ENCODE measurements around the gene CDH23.

The CDH23 gene

DNA sequence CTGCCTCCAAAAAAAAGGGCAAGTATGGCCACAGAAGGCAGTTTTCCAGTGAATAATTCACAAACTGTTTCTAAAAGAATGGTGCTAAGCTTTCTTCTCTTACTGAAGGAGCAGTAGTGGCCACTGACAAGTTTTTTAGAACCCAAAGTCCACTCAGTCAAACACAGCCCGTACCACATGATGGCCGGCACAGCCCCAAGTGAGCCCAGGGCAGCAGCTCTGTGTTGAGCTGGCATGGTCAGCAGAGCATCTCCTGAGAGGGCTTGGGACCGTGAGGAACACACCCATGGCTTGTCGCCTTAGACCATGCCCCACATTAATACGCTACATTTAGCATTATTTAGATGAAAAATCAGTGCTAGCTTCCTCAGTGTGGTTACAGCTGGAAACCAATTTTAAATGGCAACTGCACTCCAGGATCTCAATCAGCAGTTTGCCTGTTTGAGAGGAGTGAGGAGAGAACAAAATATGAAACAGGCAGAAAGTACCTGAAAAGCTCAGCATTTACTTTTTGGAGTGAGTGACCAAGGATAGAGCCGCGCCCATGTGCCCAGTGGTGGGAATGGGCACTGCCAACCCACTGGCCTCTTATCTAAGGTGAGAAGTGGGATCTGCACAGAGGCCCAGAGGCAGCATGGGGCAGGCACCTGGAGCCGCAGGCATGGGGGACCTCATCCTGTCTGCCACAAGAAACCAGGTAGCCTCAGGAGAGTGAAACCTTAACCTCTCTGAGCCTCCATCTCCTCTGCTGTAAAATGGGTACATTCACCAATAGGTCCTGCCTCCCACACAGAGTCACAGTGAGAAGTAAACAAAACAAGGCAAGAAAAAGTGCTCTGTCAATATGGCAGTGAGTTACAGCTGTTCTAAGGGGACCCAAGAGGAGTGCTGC, 437.0 kb downstream of the CDH23 start:
- DNase-seq (ENCODE audit: low read depth in 2 of 2) = no peak

DNA sequence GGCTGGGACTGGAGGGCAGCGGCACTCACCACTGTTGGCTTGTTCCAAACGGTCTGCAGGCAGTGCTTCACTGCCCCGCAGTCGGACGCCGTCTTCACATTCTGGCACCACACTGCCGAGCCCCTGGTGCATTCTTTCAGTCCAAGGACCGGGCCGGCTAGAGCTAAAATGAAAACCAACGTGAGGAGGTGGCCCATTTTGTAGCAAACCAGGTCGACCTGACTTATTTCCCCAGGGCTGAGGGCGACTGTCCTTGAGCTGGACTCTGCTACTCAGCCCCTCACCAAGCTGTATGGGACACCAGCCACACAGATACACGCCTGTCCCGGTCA, 437.6 kb downstream of the CDH23 start:
- DNase-seq (ENCODE audit: low read depth in 2 of 2) = no peak

DNA sequence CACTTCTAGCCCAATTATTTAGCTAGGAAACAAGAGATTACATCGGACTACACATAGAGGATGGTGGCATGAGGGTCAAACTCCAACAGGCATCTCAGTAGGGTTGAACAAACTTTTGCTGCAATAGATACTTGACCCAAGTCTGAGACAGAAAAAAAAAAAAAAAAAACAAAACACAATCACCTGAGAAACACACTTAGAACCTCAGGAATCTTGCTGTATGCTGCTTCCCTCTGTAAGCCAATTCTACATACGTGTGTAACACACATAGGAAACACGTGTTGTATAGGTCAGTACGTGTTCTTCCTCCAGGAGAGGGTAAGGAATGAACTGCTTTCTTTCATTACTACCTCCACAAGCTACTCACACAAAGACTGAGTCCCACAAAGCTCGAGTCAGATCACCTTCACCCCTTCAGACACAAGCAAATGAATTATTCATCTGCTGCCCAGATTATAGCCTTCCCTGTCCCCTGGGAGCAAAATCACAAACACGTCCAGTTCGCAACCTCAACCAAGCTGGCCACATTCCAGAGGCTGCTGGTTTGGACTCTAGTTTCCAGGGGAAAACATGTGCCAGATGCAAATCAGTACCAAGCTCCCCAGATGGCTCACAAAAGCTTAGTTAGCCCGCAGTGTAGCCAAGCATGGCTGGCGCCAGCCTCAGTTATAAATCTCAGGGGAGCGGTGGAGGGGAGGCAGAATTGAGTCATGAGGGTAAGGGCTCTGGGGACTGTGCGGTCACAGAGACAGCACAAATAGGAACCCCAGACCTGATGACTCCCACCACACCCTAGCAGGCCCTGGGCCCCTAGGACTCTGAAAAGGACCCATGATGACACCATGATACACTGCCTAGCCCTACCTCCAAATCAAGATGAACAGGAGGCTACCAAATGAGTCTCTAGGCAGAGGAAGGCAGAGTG, 439.2 kb downstream of the CDH23 start:
- DNase-seq (ENCODE audit: low read depth in 2 of 2) = no peak

DNA sequence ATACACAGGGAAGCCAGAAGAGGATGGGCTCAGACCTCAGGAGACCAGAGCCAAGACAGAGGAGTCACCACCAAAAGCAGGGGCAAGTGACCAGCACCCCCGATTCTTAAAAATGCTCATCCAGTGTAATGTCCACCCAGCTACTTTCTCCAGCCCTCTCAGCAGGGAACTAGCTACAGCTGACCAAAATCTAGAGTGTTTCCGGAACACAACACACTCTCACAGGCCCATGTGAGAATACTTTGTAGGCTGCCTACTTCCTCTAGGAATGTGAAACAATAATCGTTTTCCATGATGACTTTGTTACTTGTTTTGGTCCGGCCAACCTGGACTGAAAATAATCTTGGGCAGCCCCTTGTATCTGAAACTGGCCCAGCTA, 439.9 kb downstream of the CDH23 start:
- no peak for DNase-seq (ENCODE audit: low read depth in 2 of 2)

DNA sequence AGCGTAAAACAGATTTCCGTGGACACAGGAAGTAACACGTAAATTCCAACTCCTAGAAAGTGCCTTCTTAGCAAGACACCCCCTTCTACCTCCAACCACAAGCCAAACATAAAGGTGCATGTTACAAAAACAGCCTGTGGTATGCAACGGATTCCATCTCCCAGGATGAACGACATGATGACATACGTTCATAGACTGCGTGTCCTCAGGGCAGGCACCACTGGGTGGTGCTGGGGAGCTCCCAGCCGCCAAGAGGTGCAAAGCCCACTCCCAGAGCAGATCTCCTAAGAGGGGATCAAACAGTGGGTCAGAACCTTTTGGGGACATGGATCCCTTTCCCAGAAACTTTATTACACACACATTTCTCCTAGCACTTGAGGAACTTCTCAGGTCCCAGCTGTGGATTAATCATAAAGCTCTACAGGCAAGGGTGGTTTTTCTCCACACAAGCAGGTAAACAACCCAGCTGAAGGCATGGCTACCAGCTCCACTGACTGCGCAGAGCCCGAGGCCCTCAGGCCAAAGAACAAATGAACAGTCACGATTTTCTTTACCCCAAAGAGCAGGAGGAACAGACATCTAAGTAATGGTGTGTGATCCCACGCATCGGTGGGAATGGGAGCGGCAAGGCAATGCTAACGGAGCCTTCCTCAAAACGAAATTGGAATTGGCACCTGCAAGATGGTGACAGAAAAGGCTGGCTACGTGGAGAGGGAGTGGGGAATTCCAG, 440.5 kb downstream of the CDH23 start:
- no peak for DNase-seq (ENCODE audit: low read depth in 2 of 2)

DNA sequence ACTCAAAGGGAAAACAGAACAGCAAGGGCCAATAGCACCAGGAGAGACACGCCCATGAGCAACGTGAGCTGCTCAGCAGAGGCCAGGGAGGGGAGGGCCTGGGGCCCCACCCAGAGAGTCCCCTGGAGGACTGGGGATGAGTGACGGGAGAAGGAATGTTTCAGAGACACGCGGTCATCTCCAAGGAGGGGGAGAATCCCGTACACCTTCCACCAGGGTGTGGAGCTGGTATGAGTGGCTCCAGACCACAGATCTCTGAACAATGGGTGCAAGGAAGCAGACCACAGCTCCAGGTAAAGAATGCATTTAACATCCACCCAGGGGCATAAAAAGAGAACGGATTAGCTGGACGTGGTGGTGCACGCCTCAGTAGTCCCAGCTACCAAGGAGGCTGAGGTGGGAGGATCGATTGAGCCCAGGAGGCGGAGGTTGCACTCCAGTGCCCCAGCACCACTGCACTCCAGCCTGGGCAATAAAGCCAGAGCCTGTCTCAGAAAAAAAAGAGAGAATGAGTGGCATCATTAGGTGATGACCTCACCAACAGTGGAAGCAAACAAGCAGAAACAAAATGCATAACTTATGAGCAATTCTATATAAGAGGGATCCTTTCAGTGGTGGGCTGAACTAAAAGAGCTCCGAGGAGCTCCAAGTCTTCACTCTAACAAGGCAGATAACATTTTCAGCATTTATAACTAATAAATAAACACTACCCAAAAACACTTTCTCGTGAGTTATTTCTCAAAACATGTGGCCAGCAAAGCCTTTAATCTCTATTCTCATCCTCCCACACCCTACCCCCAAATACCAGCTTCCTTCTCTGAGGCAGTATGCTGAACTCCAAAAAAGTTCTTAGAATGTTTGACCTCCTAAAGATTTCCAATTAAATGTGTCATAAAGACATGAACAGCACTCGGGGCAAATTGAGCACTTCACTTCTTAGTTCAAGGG, 441.8 kb downstream of the CDH23 start:
- no peak for DNase-seq (ENCODE audit: low read depth in 2 of 2)

DNA sequence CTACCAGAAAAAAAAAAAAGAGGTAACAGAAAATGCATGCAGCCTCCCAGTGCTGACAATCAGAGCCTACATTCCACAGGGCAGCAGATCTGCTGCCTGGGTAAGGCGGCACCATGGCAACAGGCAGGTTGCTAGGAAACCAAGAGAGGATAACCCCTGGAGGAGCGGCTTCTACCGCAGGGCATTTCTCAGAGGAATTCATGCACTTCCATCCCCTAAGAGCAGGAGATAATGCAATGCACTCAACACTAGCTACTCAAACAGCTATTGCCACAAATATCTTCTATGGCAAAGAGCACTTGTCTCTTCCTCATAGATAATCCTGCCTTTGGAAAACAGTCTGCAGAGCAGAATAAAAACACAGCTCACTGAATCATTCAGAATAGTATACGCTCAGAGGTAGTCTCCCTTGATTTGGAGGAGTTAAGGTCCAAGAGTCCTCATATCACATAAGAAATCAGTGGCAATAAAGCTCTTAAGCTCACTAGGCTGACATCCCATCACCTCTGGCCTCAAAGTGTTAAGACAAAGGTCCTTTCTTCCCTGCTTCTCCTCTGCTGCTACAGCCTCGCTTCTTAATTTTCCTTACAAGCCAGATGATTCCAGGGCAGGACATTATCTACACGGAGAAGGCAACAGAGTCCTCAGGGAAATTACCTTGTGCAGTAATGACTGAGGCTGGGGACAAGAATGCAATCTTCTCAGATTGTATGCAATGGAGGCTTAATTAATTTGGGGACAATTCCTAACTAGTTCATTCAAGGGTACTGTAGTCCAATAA, 443.6 kb downstream of the CDH23 start:
- no peak for DNase-seq (ENCODE audit: low read depth in 2 of 2)

DNA sequence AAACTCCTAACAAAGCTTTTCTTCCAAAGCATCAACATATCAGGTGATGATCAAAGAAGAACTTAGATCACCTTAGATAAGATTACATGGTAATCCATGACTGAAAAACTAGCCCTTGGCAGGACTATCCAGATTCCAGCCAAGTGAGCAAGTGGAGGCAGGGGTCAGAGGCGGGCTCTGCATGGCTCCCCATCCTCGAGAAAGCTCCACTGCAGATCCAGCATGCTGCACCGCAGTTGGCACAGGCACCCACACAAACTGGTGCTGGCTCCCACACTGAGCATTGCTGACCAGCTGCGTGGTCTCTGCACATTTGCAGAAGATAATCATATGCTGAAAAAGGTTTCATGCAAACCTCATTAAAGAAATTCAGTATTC, 444.2 kb downstream of the CDH23 start:
- no peak for DNase-seq (ENCODE audit: low read depth in 2 of 2)

DNA sequence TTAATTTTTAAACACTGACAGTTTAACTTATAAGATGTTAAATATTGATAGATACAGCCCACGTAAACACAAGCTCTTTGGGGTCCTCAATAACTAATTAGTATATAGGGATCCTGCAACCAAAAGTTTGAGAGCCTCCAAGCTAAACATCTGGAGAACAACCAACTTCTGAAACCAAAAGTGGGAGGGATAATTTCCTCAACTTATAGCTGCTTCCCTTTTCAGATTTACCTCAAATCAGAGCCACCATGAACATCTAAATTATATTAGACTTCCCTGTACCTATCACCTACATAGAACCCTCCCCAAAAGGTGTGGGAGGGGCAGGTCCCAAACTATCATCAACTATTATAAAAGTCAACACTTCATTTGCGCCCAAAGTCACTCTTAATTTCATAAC, 445.7 kb downstream of the CDH23 start:
- no peak for DNase-seq (ENCODE audit: low read depth in 2 of 2)

DNA sequence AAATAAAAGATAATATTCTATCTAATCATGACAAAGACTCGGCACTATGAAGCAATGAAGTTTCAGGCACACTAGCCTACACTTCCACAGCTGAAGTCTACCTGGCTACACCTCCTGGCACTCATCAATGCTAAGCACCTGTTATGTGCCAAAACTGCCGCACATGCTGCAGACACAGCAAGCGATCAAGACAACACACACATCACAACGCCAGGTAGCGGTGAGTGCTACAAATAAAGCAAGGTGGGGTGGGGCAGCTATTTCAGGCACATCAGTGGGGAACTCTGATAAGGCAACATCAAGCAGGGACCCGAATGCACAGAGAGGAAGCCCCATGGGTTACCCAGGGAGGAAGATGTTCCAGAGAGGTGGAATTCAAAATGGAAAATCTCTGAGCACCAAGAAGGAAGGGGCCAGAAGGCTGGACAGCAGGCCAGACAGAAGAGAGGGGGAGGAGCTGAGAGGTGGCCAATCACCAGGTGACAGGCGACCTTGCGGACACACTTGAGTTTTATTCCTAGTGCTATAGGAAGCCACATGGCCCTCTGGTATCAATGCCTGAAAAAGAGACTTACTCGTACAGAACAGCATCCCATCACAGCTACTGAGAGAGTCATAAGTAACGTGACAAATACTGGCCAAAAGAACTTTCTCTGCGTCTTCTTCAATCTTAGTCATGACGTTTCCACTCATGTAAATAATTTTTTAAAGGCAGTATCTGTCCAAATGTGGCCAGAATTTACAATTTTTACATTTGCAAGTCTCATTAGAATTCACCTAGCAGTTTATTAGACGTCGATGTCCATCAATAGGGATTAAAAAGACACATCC, 446.4 kb downstream of the CDH23 start:
- no peak for DNase-seq (ENCODE audit: low read depth in 2 of 2)

DNA sequence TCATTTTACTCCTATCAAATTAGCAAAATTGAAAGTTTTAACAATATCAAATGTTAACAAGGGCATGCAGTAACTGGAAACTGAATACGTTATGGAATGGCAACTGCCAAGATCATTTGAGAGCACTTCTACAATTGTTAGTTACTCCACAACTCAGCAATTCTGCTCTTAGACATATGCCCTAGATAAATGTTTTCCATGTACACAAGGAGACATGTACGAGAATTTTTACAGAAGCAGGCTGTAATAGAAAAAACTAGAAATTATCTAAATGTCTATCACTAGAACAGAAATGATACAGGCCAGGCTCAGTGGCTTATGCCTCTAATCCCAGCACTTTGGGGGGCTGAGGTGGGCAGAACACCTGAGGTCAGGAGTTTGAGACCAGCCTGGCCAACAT, 447.4 kb downstream of the CDH23 start:
- no peak for DNase-seq (ENCODE audit: low read depth in 2 of 2)

DNA sequence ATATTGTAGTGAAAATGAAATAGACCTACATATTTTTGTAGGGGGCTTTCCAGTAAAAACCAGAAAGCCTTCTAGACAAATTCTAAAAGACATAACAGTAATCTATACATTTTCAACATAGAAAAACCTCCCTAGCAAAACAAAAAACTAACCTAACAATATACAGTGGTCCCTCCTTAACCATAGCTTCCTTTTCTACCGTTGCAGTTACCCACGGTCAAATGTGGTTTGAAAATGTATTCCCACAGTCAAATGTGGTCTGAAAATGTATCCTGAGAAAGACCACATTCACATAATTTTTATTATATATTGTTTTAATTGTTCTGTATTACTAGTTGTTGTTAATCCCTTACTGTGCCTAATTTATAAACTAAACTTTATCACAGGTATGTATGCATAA, 448.0 kb downstream of the CDH23 start:
- DNase-seq (ENCODE audit: low read depth in 2 of 2) = no peak

DNA sequence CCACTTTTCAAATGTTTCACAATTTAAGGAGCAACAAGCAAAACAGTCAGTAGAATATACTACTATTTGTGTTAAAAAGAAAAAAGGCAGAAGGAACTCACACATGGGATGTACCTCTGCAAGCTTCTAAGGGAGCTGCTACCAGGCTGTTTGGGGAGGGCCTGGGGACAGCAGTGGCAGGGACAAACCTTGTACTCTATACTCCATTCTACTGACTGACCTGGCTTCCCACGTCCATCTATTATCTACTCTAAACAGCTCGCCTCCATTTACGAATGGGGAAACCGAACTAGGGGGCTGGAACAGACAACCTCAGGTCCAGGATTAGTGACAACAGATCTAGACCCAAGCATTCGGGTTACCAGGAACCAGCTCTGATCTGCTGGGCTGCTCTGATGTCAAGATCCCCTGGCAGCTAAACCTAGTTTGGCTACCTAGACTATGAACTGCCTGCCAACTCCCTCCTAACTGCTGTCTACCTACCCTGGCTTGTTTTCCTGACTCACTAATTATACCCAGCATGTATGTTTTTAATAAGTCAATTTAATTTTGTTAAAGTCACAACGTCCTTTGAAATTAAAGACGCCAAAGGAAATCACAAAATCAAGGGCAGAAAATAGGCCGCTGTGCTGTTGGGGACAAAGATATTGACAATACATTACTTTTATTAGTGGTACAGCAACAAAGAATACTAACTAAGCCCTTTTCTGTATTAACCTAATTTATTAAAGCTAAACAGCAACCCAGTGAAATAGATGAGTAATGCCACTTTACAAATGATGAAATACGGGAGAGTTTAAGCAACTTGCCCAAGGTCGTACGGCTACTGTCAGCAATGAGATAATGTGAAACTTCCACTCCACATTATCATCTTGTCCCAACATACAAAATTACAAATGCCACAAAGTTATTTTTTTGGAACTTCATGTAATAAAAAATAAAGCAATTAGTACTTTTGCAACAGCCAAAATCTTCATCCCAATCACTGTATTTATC, 449.0 kb downstream of the CDH23 start:
- DNase-seq (ENCODE audit: low read depth in 2 of 2) = no peak

DNA sequence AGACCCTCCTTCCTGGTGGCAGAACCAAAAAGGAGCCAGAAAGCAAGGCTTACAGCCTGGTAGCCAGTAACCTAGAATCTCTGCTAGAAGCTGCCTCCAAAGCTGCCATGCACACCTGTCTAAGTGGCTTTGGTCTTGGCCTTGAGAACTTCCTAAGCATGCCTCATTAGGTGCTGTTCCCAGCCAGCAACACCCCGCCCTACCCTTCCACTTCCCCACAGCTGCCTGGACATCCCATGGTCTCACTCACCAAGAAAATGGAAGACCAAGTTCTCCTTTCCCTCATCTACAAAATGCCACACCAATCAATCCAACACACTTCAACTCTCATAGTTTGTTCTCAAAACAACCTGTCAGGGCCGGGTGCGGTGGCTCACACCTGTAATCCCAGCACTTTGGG, 450.1 kb downstream of the CDH23 start:
- no peak for DNase-seq (ENCODE audit: low read depth in 2 of 2)

DNA sequence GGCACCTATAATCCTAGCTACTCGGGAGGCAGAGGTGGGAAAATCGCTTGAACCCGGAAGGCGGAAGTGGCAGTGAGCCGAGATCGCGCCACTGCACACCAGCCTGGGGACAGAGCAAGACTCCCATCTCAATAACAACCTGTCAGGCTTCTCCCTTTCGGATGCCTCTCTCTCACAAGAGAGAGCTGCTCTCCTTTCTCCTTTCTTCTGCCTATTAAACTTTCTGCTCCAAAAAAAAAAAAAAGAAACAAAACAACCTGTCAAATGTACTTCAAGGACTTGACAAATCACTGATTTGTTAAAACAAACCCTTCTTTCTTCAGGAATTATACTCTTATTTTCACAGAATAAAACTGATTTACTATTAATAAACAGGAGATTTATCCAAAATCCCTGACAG, 450.7 kb downstream of the CDH23 start:
- DNase-seq (ENCODE audit: low read depth in 2 of 2) = no peak

DNA sequence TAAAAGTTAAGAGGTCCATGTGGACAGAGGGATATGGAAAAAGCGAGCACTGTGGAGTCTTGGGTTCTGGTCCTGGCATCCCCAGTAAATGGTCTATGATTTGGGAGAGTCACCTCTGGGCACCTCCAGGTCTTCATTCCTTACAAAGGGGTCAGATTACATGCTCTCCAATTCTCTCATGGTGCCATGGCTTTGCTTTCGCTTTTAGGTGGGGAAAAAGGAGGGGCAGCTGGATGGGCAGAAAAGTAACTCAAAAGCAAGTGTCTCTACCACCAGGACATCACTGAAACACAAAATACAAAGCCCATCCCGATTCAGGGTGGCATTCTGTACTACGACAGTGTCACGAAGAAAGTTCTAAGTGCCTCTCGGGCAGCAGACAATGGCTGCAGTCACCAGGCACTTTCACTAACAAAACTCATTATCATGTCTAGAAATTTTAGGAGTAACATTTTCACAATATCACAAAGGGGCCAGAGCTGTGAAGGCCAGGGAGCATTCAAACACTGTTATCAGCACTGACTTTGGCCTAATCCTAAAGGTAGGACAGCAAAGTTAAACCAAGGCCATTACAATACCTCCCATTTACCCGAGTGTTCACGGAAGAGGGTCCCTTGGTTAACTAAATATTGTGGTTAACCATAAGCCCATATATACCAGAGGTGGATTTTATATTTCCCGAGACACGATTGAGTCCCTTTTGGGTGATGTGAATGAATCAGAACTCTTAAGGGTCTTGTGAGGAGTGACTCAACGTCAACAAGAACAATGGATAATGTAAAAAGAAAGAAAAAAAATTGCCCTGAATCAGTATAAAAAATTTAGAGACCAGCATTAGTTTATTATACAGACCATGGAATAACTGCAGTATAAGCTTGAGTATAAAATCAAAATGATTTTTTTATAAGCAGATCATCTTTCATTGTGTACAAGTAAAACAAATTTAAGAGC, 451.9 kb downstream of the CDH23 start:
- DNase-seq (ENCODE audit: low read depth in 2 of 2) = no peak

DNA sequence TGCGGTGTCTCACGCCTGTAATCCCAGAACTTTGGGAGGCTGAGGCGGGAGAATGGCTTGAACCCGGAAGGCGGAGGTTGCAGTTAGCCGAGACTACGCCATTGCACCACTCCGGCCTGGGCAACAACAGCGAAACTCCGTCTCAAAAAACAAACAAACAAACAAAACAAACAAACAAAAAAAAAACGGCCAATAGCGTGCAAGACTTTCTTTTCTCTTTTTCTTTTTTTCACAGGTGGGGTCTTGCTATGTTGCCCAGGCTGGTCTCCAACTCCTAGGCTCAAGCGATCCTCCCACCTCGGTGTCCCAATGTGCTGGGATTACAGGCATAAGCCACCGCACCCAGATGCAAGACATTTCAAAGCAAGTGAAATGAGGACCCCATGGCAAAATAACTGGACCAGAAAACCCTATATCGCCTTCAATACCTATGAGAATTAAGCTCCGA, 452.8 kb downstream of the CDH23 start:
- no peak for DNase-seq (ENCODE audit: low read depth in 2 of 2)

Data from stimulated activated CD8-positive, alpha-beta memory T cell treated with anti-CD3 and anti-CD28 coated beads, Interleukin-2, amount 100 ng/mL, for 48 hours (primary cell).